Measurements from ENCODE around the gene BCLAF1.

The BCLAF1 gene

GRCh38 chr6:136235233-136235564 lies 54.4 kb downstream of the BCLAF1 start:
- Histone ChIP-seq H3K4me3 (IDR thresholded peaks at IDR 0.05; ENCODE audit: insufficient read depth, low read depth, low read length) (no peak overlapping the region), H3K36me3 (ENCODE audit: insufficient read depth) (no peaks in the 10 kb centered on the region), H3K4me2 (no peak overlapping the region)

GRCh38 chr6:136232701-136233100 lies 56.9 kb downstream of the BCLAF1 start:
- Histone ChIP-seq H3K4me3 (IDR thresholded peaks at IDR 0.05; ENCODE audit: insufficient read depth, low read depth, low read length) (no peak overlapping the region), H4K20me1 (ENCODE audit: insufficient read depth) (no peaks in the 10 kb centered on the region), H3K9ac (no peak overlapping the region), H3K4me1 (ENCODE audit: low read depth, poor library complexity, severe bottlenecking) (no peaks in the 10 kb centered on the region), H3K36me3 (ENCODE audit: insufficient read depth) (no peaks in the 10 kb centered on the region), H2AFZ (ENCODE audit: low read depth) (no peak overlapping the region), H3K27ac (no peak overlapping the region), H3K79me2 (ENCODE audit: insufficient read depth, low read depth) (no peaks in the 10 kb centered on the region), H3K27me3 (ENCODE audit: insufficient read depth, low read depth) (no peaks in the 10 kb centered on the region), H3K4me2 (no peak overlapping the region)
- no peak for TF ChIP-seq CTCF (conservative IDR thresholded peaks at IDR 0.05; ENCODE audit: low read depth, low read length)

More at GRCh38 chr6:136235233-136235564, 54.4 kb downstream of the BCLAF1 start:
- no peak for TF ChIP-seq CTCF (conservative IDR thresholded peaks at IDR 0.05; ENCODE audit: low read depth, low read length)
- no peak overlapping the region for H3K9ac ChIP-seq
- no peaks in the 10 kb centered on the region for H3K27me3 ChIP-seq (ENCODE audit: insufficient read depth, low read depth)
- H4K20me1 ChIP-seq (ENCODE audit: insufficient read depth): no peaks in the 10 kb centered on the region
- no peaks in the 10 kb centered on the region for H3K4me1 ChIP-seq (ENCODE audit: low read depth, poor library complexity, severe bottlenecking)
- H2AFZ ChIP-seq (ENCODE audit: low read depth): no peak overlapping the region
- H3K27ac ChIP-seq: no peak overlapping the region
- H3K79me2 ChIP-seq (ENCODE audit: insufficient read depth, low read depth): no peaks in the 10 kb centered on the region

GRCh38 chr6:136230219-136230853 lies 59.3 kb downstream of the BCLAF1 start:
- Histone ChIP-seq H3K4me1 (ENCODE audit: low read depth, poor library complexity, severe bottlenecking) (no peaks in the 10 kb centered on the region), H3K27ac (no peak overlapping the region), H3K27me3 (ENCODE audit: insufficient read depth, low read depth) (no peaks in the 10 kb centered on the region), H3K79me2 (ENCODE audit: insufficient read depth, low read depth) (no peaks in the 10 kb centered on the region), H3K4me2 (no peak overlapping the region), H4K20me1 (ENCODE audit: insufficient read depth) (no peaks in the 10 kb centered on the region), H2AFZ (ENCODE audit: low read depth) (no peak overlapping the region), H3K4me3 (IDR thresholded peaks at IDR 0.05; ENCODE audit: insufficient read depth, low read depth, low read length) (no peak overlapping the region), H3K36me3 (ENCODE audit: insufficient read depth) (no peaks in the 10 kb centered on the region), H3K9ac (no peak overlapping the region)
- no peak for TF ChIP-seq CTCF (conservative IDR thresholded peaks at IDR 0.05; ENCODE audit: low read depth, low read length)

GRCh38 chr6:136228814-136229213 lies 60.8 kb downstream of the BCLAF1 start:
- H3K27me3 ChIP-seq (ENCODE audit: insufficient read depth, low read depth): no peaks in the 10 kb centered on the region
- no peak overlapping the region for H3K9ac ChIP-seq
- no peak overlapping the region for H3K27ac ChIP-seq
- no peaks in the 10 kb centered on the region for H3K36me3 ChIP-seq (ENCODE audit: insufficient read depth)
- no peak overlapping the region for H2AFZ ChIP-seq (ENCODE audit: low read depth)
- no peaks in the 10 kb centered on the region for H3K79me2 ChIP-seq (ENCODE audit: insufficient read depth, low read depth)
- no peaks in the 10 kb centered on the region for H4K20me1 ChIP-seq (ENCODE audit: insufficient read depth)
- H3K4me2 ChIP-seq: no peak overlapping the region
- no peak for TF ChIP-seq CTCF (conservative IDR thresholded peaks at IDR 0.05; ENCODE audit: low read depth, low read length)
- H3K4me3 ChIP-seq (IDR thresholded peaks at IDR 0.05; ENCODE audit: insufficient read depth, low read depth, low read length): no peak overlapping the region
- H3K4me1 ChIP-seq (ENCODE audit: low read depth, poor library complexity, severe bottlenecking): no peaks in the 10 kb centered on the region
